Endothelial cell of umbilical vein (primary cell): ENCODE measurements around the gene SPATA1.

Source experiments
- CTCF ChIP-seq, 2 donors: IDR thresholded peaks; 1 replicate in 1 of 2; 2 replicates in 1 of 2; pipeline ENCODE4 v1.5.1; 2011; ENCODE audit warnings: low read length in 2 of 2, mild to moderate bottlenecking in 2 of 2, moderate library complexity in 2 of 2, control low read depth in 1 of 2, inconsistent platforms in 1 of 2, low read depth in 1 of 2; ENCODE audit not compliant: insufficient read depth in 1 of 2; ENCODE audit errors: extremely low read depth in 1 of 2
- EZH2 ChIP-seq: IDR thresholded peaks from 2 replicates; pipeline ENCODE4 v1.6.1; 2012; ENCODE audit warnings: borderline replicate concordance, low read depth, mild to moderate bottlenecking, moderate library complexity, low read length, inconsistent platforms; ENCODE audit not compliant: severe bottlenecking
- MAX ChIP-seq: IDR thresholded peaks from 2 replicates; pipeline ENCODE4 v1.6.1; 2011; ENCODE audit not compliant: insufficient read depth, insufficient read length
- POLR2A ChIP-seq: IDR thresholded peaks from 2 replicates; pipeline ENCODE4 v1.6.1; 2012; ENCODE audit warnings: low read depth, mild to moderate bottlenecking, control low read depth, low read length
- POLR2AphosphoS5 ChIP-seq: IDR thresholded peaks from 2 replicates; pipeline ENCODE4 v1.6.1; 2012; ENCODE audit warnings: low read depth, mild to moderate bottlenecking, control low read depth, low read length, moderate library complexity; ENCODE audit not compliant: insufficient read depth

- TF ChIP-seq POLR2A: no peak
- TF ChIP-seq CTCF (IDR thresholded peaks at IDR 0.05; ENCODE audit: extremely low read depth in 1 of 2, insufficient read depth in 1 of 2, low read depth in 1 of 2, low read length in 2 of 2): no peak
- TF ChIP-seq EZH2: no peak
- TF ChIP-seq MAX: no peak
- TF ChIP-seq POLR2AphosphoS5: no peak
Observed at GRCh38 chr1:84603223-84603622, 97.0 kb downstream of the SPATA1 start.
